NCI-H146 treated with DMSO at 0.1 percent for 48 hours (cell line): Measurements from ENCODE around the gene CMC2.

Experiments used
- DNase-seq: peaks from one replicate; lab custom pipeline; 2025; ENCODE audit not compliant: unreplicated experiment; lab: John Stamatoyannopoulos, UW

Gene CMC2

GRCh38 chr16:80936410-80936809 lies 70.3 kb downstream of the CMC2 start:
- no peak for DNase-seq

GRCh38 chr16:80935691-80936090 lies 71.0 kb downstream of the CMC2 start:
- DNase-seq, result no peak

- DNase-seq, result no peak
Observed at GRCh38 chr16:80932708-80933095, 74.0 kb downstream of the CMC2 start.

GRCh38 chr16:80931801-80932707 lies 74.6 kb downstream of the CMC2 start:
- DNase-seq, result peak; percentile 21

GRCh38 chr16:80924372-80924978 lies 82.2 kb downstream of the CMC2 start:
- peak; percentile 16 for DNase-seq

GRCh38 chr16:80923356-80923755 lies 83.3 kb downstream of the CMC2 start:
- no peak for DNase-seq
